Measurements from ENCODE around the gene KRI1.

DNA sequence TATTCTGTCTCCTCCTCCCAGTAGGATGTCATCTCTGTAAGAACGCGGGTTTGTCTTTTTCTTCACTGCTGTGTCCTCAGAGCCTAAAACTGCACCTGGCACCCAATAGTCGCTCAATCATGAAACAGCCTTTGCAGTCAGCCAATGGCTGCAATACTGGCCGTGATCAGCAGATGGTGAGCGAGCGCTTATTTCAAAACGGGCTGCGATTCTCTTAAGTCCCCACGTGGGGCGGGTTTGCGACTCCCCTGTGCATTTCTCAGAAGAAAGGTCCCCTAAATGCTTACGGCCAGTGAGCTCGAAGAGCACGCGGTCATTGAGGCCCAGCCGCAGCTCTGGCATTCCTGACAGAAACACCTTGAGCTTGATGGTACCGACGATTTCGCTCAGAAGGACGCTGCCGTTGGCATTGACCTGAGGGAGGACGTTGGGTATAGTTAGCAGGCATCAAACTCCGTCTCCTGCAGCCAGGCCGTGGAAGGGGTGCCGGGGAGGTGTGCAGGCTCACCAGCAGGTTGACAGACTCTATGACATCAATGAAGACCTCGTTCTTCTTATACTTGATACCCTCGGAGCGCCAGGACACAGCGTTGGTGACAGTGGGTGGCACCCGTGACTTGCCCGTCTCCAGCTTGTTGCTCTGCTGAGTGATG, 15.3 kb upstream of the KRI1 start:
- TF ChIP-seq, protein P1, sequence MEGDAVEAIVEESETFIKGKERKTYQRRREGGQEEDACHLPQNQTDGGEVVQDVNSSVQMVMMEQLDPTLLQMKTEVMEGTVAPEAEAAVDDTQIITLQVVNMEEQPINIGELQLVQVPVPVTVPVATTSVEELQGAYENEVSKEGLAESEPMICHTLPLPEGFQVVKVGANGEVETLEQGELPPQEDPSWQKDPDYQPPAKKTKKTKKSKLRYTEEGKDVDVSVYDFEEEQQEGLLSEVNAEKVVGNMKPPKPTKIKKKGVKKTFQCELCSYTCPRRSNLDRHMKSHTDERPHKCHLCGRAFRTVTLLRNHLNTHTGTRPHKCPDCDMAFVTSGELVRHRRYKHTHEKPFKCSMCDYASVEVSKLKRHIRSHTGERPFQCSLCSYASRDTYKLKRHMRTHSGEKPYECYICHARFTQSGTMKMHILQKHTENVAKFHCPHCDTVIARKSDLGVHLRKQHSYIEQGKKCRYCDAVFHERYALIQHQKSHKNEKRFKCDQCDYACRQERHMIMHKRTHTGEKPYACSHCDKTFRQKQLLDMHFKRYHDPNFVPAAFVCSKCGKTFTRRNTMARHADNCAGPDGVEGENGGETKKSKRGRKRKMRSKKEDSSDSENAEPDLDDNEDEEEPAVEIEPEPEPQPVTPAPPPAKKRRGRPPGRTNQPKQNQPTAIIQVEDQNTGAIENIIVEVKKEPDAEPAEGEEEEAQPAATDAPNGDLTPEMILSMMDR (conservative IDR thresholded peaks at IDR 0.05 in 1 of 2, IDR thresholded peaks at IDR 0.05 in 1 of 2; ENCODE audit: low read depth in 1 of 2, low read length in 2 of 2), result peak; percentile 98 to 100
- TF ChIP-seq EZH2 (IDR thresholded peaks at IDR 0.05; ENCODE audit: low read length, missing control alignments), result no peak
